Raji (cell line): Measurements from ENCODE around the gene PLXND1.

Experiments used
- POLR2A ChIP-seq: IDR thresholded peaks from 2 replicates; pipeline ENCODE4 v1.6.1; 2011; ENCODE audit warnings: low read depth, low read length, control low read depth; ENCODE audit not compliant: insufficient read depth

The PLXND1 gene

GRCh38 chr3:129543156-129543790 is 63.2 kb downstream of the PLXND1 start, which contains the start of gene H1-8:
TSS of gene H1-8 (plus strand) at chr3:129543175. CDS start at chr3:129543219, 44 bp downstream.
- TF ChIP-seq POLR2A: no peak

DNA sequence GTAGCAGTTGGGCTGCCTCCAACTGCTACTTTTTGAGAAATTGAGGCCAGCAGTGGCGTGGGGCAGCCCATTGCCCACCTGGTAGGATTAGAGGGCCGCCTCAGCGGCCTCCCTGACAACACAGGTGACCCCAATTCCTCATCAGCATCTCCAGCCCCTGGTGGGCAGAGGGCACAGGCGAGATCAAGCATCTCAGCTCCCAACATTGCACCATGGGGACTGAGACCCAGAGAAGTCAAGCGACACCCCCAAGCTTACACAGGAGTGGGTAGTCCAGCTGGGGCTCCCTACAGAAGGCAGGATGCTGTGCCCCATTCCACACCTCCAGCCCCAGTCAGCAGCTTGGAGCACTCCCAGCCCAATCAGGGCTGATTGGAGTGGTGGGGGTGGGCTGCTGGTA is 63.7 kb downstream of the PLXND1 start:
- no peak for TF ChIP-seq POLR2A

DNA sequence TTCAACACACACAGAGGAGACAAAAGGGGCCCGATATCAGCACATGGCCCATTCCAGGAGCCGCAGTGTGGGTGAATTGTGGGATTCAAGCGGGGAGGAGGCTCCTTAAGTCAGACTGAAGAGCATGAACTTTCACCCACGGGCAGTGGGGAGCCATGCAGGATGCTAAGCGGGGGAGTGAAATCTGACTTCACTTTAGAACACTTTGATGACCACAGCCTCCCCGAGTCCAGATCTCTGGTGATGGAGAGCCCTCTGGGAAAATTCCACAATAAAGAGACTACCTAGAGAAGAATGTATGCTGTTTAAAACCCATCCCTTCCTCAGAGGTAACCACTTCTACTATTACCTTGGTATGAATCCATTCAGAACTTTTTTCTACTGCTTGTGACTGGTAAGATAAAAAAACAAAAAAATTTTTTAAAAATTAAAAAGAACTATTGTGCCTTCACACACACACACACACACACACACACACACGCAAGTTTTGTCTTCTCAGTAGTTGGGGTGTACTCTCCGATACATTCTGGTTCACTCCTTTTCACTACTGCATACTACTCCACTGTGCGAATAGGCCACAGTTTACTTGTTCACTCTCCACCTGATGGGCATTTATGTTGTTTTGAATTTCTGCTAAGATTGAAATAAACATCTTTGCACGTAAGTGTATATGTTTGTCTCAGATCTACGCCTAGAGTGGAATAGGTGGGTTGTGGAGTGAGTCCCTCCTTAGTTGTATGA is 65.5 kb downstream of the PLXND1 start:
- no peak for TF ChIP-seq POLR2A

DNA sequence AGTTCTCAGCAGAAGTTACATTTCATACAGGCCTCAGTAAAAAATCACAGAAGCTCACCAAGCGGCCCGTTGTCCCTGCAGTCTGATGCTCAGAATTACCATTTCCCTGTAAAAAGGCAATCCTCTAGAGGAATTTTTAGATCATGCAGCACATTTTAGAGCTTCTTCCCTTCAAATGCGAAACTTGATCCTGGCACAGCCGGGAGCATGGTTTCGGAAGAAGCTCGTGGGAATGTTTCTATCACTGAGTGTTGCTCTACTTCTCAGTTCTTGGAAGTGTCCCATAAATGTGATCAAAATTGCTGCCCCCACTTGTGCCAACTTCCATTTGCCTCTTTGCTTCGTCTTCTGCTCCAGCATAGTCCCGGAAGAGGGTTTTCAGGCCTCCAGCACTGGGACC is 67.3 kb downstream of the PLXND1 start:
- no peak for TF ChIP-seq POLR2A

- TF ChIP-seq POLR2A: no peak
Measured at GRCh38 chr3:129536804-129537203, 69.7 kb downstream of the PLXND1 start.

DNA sequence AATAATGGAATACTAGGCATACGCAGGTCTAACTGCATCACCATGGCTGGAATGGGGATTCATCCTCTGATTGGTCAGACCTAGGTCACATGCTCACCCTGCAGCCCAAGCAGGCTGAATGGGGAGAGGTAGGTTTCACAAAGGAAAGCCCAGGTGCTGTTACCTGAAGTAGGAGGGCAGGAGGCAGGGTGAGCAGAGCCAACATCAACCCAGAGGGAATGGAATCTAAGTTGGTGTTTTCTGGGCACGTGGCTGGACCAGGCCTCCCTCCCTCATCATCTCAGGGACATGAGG is 70.2 kb downstream of the PLXND1 start:
- no peak for TF ChIP-seq POLR2A

DNA sequence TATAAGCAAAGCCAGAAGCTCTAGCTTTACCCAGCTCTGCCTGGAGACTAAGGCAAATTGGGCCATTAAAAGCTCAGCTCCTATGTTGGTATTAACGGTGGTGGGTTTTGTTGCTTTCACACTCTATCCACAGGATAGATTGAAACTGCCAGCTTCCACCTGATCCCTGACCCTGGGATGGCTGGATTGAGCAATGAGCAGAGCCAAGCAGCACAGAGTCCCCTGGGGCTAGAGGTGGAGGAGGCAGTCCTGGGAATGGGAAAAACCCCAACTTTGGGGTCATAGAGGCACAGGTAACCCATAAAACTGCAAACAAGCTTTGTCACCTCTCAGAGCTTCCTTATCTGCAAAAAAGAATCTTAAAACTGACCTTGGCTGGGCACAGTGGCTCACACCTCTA is 71.4 kb downstream of the PLXND1 start:
- no peak for TF ChIP-seq POLR2A

DNA sequence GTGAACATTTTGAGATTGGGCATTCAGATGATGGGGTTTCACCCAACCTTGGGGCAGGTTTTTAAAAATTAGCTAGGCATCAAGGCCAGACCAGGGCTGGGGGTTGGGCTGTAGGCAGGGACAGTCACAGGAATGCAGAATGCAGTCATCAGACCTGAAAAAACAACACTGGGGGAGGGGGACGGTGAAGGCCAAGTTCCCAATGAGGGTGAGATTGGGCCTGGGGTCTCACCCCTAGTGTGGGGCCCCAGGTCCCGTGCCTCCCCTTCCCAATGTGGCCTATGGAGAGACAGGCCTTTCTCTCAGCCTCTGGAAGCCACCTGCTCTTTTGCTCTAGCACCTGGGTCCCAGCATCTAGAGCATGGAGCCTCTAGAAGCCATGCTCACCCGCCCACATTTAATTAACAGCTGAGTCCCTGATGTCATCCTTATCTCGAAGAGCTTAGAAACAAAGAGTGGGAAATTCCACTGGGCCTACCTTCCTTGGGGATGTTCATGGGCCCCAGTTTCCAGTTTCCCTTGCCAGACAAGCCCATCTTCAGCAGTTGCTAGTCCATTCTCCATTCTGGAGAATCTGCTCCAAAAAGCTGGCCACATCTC is 71.9 kb downstream of the PLXND1 start:
- TF ChIP-seq POLR2A: no peak

- no peak for TF ChIP-seq POLR2A
Measured at GRCh38 chr3:129533406-129533805, 73.1 kb downstream of the PLXND1 start.

DNA sequence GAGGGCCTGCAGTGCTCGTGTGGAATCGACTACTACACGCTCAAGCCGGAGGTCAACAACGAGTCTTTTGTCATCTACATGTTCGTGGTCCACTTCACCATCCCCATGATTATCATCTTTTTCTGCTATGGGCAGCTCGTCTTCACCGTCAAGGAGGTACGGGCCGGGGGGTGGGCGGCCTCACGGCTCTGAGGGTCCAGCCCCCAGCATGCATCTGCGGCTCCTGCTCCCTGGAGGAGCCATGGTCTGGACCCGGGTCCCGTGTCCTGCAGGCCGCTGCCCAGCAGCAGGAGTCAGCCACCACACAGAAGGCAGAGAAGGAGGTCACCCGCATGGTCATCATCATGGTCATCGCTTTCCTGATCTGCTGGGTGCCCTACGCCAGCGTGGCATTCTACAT is 74.2 kb downstream of the PLXND1 start:
- no peak for TF ChIP-seq POLR2A

GRCh38 chr3:129531699-129532098 is 74.8 kb downstream of the PLXND1 start:
- TF ChIP-seq POLR2A: no peak

GRCh38 chr3:129530821-129531220 is 75.7 kb downstream of the PLXND1 start:
- no peak for TF ChIP-seq POLR2A

DNA sequence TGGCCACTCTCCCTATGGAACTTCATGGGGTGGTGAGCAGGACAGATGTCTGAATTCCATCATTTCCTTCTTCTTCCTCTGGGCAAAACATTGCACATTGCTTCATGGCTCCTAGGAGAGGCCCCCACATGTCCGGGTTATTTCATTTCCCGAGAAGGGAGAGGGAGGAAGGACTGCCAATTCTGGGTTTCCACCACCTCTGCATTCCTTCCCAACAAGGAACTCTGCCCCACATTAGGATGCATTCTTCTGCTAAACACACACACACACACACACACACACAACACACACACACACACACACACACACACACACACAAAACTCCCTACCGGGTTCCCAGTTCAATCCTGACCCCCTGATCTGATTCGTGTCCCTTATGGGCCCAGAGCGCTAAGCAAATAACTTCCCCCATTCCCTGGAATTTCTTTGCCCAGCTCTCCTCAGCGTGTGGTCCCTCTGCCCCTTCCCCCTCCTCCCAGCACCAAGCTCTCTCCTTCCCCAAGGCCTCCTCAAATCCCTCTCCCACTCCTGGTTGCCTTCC is 76.2 kb downstream of the PLXND1 start:
- no peak for TF ChIP-seq POLR2A

GRCh38 chr3:129529436-129530210 is 76.9 kb downstream of the PLXND1 start:
- TF ChIP-seq POLR2A: no peak

GRCh38 chr3:129528589-129529100 is 77.8 kb downstream of the PLXND1 start, which contains the start of gene RHO:
TSS of gene RHO (plus strand) at chr3:129528639. CDS start at chr3:129528734, 95 bp downstream.
- no peak for TF ChIP-seq POLR2A

DNA sequence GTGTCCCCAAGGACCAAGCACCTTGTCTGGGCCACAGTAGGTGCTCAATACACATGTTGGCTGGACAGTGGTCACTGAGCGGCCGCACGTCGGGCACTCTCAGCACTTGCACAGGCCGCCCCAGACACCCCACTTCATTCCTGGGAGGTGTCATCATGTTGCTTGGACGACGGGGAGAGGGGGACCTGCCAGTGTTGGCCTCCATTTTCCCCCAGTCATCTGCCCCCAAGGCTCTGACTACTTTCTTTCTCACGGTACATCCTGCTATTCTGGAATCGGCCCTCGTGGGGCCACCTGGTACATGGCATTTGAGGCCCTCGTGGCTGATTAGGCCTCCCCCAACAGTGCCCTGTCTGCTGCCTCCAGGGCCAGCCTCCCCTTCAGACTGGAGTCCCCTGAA is 79.2 kb downstream of the PLXND1 start:
- no peak for TF ChIP-seq POLR2A
